WTC11 (cell line): ENCODE results near the gene COL1A1.

Experiments used
- ATF6 ChIP-seq: sonication (generic); formaldehyde crosslinking; IDR thresholded peaks from 2 replicates; pipeline ENCODE4 v1.8.1; 2023; ENCODE audit warnings: mild to moderate bottlenecking, missing genetic modification reagents
- CTCF ChIP-seq: fragments of 200-600 bp; IDR thresholded peaks from 2 replicates; pipeline ENCODE4 v1.8.0; 2022; ENCODE audit warnings: antibody characterized with exemption
- FOXJ3 ChIP-seq: sonication (generic); formaldehyde crosslinking; IDR thresholded peaks from 2 replicates; pipeline ENCODE4 v1.9.0; 2021; ENCODE audit warnings: missing genetic modification reagents, mild to moderate bottlenecking, borderline replicate concordance
- HMGA2 ChIP-seq: fragments of 250-450 bp; sonication (Bioruptor Pico); IDR thresholded peaks from 2 replicates; pipeline ENCODE4 v1.4.0; 2021; ENCODE audit warnings: mild to moderate bottlenecking, moderate library complexity
- JUN ChIP-seq: sonication (generic); formaldehyde crosslinking; IDR thresholded peaks from 2 replicates; pipeline ENCODE4 v1.8.0; 2023; ENCODE audit warnings: mild to moderate bottlenecking, missing genetic modification reagents
- MXD4 ChIP-seq: fragments of 250-450 bp; sonication (Bioruptor Pico); IDR thresholded peaks from 2 replicates; pipeline ENCODE4 v1.8.0; 2021; ENCODE audit warnings: mild to moderate bottlenecking, moderate library complexity, borderline replicate concordance
- NFE2L1 ChIP-seq: sonication (generic); formaldehyde crosslinking; IDR thresholded peaks from 2 replicates; pipeline ENCODE4 v1.8.1; 2023; ENCODE audit warnings: missing genetic modification reagents
- ZBTB21 ChIP-seq: sonication (generic); formaldehyde crosslinking; IDR thresholded peaks from 2 replicates; pipeline ENCODE4 v1.8.1; 2023; ENCODE audit warnings: mild to moderate bottlenecking, missing genetic modification reagents, borderline replicate concordance
- ZNF121 ChIP-seq: sonication (generic); formaldehyde crosslinking; IDR thresholded peaks from 2 replicates; pipeline ENCODE4 v1.8.0; 2023; ENCODE audit warnings: missing genetic modification reagents
- ZNF396 ChIP-seq: fragments of 250-450 bp; sonication (Bioruptor Pico); IDR thresholded peaks from 2 replicates; pipeline ENCODE4 v1.8.0; 2021; ENCODE audit warnings: mild to moderate bottlenecking, moderate library complexity, borderline replicate concordance
- TF ChIP-seq, protein P1 (sequence below): sonication (generic); formaldehyde crosslinking; IDR thresholded peaks from 2 replicates; pipeline ENCODE4 v1.8.1; 2023; ENCODE audit warnings: mild to moderate bottlenecking, moderate library complexity, missing genetic modification reagents
- TF ChIP-seq, protein P2 (sequence below): sonication (generic); formaldehyde crosslinking; IDR thresholded peaks from 2 replicates; pipeline ENCODE4 v1.8.1; 2023; ENCODE audit warnings: mild to moderate bottlenecking, missing genetic modification reagents, moderate library complexity
- TF ChIP-seq, protein P3 (sequence below): sonication (generic); formaldehyde crosslinking; IDR thresholded peaks from 2 replicates; pipeline ENCODE4 v1.8.1; 2023; ENCODE audit warnings: mild to moderate bottlenecking, missing genetic modification reagents, borderline replicate concordance

DNA sequence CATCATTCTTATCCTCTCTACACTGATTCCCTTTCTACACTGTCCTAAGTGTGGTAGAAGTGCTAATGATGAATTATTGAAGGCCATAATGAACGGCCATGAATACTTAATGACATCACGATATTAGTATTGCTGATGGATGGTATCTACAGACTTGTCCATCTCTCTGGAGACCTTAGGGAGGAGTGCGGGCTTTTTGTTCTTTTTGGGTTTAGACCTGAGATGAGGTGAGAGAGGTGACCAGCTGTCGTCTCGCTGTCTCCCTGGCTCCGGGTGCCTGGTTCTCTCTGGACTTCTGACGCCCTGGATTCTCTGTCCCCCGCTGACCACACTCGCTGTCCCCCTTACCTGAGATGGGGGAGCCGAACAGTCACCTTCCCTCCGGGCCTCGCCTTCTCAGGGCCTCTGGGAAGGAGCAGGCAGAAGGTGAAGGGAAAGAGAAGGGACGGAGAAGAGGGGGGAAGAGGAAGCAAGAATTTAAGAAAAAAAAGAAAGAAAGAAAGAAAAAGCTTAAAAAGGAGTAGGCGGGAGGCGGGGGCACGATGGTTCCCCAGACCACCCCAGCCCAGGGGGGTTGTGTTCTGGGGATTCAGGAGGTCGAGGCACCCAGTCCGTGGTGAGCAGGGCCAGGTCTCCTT, 18.5 kb downstream of the COL1A1 start:
- no peak for TF ChIP-seq CTCF
- TF ChIP-seq JUN (CRISPR knock-in tag): no peak
- no peak for TF ChIP-seq HMGA2 (CRISPR knock-in tag)
- TF ChIP-seq NFE2L1 (CRISPR knock-in tag): no peak
- no peak for TF ChIP-seq FOXJ3 (CRISPR knock-in tag)
- no peak for TF ChIP-seq ZNF396 (CRISPR knock-in tag)
- no peak for TF ChIP-seq MXD4 (CRISPR knock-in tag)
- TF ChIP-seq, protein P1, sequence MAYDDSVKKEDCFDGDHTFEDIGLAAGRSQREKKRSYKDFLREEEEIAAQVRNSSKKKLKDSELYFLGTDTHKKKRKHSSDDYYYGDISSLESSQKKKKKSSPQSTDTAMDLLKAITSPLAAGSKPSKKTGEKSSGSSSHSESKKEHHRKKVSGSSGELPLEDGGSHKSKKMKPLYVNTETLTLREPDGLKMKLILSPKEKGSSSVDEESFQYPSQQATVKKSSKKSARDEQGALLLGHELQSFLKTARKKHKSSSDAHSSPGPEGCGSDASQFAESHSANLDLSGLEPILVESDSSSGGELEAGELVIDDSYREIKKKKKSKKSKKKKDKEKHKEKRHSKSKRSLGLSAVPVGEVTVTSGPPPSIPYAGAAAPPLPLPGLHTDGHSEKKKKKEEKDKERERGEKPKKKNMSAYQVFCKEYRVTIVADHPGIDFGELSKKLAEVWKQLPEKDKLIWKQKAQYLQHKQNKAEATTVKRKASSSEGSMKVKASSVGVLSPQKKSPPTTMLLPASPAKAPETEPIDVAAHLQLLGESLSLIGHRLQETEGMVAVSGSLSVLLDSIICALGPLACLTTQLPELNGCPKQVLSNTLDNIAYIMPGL: no peak
- TF ChIP-seq, protein P2, sequence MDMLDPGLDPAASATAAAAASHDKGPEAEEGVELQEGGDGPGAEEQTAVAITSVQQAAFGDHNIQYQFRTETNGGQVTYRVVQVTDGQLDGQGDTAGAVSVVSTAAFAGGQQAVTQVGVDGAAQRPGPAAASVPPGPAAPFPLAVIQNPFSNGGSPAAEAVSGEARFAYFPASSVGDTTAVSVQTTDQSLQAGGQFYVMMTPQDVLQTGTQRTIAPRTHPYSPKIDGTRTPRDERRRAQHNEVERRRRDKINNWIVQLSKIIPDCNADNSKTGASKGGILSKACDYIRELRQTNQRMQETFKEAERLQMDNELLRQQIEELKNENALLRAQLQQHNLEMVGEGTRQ (CRISPR knock-in tag): no peak
- TF ChIP-seq ZBTB21 (CRISPR knock-in tag): no peak
- TF ChIP-seq, protein P3, sequence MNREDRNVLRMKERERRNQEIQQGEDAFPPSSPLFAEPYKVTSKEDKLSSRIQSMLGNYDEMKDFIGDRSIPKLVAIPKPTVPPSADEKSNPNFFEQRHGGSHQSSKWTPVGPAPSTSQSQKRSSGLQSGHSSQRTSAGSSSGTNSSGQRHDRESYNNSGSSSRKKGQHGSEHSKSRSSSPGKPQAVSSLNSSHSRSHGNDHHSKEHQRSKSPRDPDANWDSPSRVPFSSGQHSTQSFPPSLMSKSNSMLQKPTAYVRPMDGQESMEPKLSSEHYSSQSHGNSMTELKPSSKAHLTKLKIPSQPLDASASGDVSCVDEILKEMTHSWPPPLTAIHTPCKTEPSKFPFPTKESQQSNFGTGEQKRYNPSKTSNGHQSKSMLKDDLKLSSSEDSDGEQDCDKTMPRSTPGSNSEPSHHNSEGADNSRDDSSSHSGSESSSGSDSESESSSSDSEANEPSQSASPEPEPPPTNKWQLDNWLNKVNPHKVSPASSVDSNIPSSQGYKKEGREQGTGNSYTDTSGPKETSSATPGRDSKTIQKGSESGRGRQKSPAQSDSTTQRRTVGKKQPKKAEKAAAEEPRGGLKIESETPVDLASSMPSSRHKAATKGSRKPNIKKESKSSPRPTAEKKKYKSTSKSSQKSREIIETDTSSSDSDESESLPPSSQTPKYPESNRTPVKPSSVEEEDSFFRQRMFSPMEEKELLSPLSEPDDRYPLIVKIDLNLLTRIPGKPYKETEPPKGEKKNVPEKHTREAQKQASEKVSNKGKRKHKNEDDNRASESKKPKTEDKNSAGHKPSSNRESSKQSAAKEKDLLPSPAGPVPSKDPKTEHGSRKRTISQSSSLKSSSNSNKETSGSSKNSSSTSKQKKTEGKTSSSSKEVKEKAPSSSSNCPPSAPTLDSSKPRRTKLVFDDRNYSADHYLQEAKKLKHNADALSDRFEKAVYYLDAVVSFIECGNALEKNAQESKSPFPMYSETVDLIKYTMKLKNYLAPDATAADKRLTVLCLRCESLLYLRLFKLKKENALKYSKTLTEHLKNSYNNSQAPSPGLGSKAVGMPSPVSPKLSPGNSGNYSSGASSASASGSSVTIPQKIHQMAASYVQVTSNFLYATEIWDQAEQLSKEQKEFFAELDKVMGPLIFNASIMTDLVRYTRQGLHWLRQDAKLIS: no peak
- TF ChIP-seq ZNF121 (CRISPR knock-in tag): no peak
- TF ChIP-seq ATF6 (CRISPR knock-in tag): no peak
